HG03378 (cell line): Measurements from ENCODE around the gene GPRC5B.

Source experiments
- ATAC-seq: cut with Tn5 transposase; IDR thresholded peaks from one replicate; pipeline ENCODE4 v1.9.1; 2021; ENCODE audit warnings: mild to moderate bottlenecking, moderate library complexity; ENCODE audit not compliant: unreplicated experiment

The GPRC5B gene

DNA sequence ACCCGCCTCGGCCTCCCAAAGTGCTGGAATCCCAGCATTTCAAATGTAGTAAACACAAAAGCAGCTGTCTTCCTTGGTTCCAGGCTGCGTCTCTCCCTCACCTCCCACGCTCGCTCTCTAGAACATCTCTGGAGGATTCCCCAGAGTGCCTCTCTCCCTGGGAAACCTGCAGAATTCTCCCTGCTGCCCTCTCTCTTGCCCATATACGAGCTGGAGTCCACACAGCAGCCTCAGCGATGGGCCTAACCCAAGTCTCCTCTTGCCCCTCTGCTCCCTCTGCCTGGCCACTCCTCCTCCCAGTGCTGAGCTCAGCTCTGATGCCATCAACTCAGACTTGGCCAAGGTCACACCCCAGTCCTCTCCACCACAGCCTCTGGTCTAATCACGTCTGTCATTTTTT is 10.6 kb downstream of the GPRC5B start:
- ATAC-seq: no peak

- no peak for ATAC-seq
Measured at GRCh38 chr16:19872935-19873334, 11.7 kb downstream of the GPRC5B start.

DNA sequence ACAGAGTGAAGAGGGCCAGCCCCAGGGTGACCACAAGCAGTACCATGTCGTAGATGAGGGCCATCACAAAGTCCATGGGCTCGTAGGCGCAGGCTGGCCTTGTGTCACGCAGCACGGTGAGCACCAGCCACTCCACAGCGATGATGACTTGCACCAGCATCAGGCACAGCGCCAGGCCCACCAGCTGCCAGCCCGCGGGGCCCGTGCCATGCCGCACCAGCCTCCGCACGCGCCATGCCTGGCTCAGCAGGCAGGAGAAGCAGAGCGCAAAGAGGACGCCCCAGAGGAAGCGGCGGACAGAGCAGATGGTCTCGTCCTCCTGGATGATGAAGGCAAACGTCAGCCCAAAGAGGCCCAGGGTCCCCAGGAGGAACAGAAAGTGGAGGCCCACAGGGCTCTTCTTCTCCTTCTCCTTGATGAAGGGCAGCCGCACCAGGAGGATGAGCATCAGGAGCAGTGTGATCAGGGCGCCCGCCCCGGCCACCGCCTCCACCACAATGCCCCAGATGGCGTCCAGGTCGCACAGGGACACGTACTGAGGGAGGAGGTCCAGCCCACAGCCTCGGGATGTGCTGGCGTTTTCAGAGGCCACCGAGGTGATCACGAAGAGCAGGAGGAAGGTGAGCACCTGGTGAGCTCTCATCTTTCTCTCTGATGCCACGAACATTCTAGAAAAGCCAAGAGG is 12.3 kb downstream of the GPRC5B start:
- no peak for ATAC-seq

- ATAC-seq: no peak
Measured at GRCh38 chr16:19871721-19872120, 12.9 kb downstream of the GPRC5B start.

- no peak for ATAC-seq
Measured at GRCh38 chr16:19868421-19868820, 16.2 kb downstream of the GPRC5B start.

- ATAC-seq: no peak
Measured at GRCh38 chr16:19864566-19864965, 20.1 kb downstream of the GPRC5B start.

GRCh38 chr16:19863990-19864389 is 20.7 kb downstream of the GPRC5B start:
- no peak for ATAC-seq

DNA sequence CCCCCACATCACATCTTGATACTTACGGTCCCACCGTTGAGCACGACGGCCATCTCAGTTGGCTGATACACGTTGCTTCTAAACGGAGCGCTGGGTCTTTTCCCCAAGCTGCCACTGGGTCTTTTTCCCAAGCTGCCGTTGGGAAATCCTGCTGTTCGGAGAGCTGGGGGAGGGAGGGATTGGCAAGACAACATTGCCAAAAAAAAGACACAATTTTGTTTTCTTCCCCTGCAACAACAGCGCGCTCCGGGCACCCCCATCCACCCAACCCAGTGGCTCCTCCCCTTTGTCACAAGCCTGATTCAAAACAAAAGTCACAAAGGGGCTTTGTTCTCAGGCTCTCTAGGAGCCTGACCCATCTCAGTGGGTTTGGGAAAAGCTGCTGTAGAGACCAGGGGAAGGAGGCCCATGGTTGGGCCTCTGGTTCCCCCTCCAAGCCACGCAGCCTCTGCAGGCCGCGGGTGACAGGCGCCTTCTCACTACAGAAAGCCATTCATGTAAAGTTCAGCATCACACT is 22.8 kb downstream of the GPRC5B start:
- ATAC-seq: no peak

GRCh38 chr16:19861133-19861532 is 23.5 kb downstream of the GPRC5B start:
- ATAC-seq: no peak

DNA sequence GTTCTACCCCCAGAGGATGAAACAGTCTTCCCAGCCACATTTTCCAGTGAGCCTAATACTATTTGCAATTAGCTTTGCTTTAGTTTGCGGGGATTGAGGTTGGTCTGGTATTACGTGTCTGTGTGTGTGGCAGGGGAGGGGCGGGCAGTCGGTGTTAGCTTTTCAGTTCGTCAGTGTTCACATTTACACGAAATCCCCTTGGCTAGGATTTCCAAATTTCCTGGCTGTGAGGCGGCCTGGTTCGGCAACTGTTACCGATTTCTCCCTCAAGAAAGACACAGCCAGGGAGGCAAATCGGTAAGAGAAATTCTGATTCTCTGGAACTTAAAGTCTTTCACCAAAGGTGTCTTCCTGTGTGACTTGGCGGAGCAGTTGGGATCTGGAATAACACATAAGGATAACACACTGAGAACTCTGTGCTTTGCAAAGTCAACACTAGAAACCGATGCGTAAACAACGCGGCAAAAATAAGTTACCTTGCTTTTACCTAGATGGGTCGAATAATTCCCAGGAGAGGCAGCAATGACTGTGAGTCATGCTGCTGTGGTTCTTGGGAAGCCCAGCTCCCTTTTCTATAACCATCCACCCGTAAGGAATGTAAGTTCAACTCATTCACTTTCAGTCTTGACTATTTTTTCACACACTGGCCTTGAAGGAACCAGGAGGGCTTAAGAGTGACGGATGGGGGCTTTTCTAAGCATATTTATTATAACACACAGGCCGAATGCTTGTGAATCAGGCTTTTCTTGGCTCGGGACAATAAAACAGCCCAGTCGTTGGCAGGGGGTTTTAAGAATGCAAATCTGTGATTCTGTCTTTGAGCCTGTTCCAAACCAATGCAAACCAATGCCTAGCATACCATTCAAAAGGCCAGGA is 24.2 kb downstream of the GPRC5B start:
- no peak for ATAC-seq

GRCh38 chr16:19859603-19860002 is 25.0 kb downstream of the GPRC5B start:
- ATAC-seq: no peak

- ATAC-seq: no peak
Measured at GRCh38 chr16:19859166-19859565, 25.5 kb downstream of the GPRC5B start.

DNA sequence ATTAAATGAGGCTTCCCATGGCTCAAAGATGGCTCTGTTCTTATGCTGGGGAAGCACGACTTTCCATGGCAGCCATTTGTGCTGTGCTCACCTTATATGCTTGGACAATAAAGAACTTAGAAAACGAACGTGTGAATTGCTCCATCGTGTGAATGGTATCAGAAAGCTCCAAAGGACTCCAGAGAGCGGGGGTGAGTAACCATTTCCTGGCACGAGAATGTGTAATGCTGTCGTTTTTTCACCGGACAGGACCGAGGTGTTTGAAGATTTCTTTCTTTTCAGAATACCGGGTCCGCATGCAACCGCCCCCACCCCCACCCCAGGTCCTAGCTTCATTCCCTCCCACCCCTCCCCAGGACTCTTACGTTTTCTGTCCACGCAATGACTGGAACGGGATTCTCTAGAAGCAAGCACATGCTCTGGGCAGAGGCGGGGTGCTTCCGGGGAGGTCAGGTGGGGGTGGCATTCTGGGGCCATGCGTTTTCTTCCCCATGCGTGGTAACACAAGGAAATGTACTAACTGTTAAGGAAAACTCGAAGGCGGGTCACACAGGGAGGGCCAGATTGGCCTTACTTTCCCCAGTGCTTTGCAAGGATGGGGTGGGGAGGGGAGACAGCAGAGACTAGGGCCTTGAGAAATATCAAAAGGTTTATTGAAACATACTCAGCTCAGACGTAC is 26.2 kb downstream of the GPRC5B start:
- ATAC-seq: no peak

DNA sequence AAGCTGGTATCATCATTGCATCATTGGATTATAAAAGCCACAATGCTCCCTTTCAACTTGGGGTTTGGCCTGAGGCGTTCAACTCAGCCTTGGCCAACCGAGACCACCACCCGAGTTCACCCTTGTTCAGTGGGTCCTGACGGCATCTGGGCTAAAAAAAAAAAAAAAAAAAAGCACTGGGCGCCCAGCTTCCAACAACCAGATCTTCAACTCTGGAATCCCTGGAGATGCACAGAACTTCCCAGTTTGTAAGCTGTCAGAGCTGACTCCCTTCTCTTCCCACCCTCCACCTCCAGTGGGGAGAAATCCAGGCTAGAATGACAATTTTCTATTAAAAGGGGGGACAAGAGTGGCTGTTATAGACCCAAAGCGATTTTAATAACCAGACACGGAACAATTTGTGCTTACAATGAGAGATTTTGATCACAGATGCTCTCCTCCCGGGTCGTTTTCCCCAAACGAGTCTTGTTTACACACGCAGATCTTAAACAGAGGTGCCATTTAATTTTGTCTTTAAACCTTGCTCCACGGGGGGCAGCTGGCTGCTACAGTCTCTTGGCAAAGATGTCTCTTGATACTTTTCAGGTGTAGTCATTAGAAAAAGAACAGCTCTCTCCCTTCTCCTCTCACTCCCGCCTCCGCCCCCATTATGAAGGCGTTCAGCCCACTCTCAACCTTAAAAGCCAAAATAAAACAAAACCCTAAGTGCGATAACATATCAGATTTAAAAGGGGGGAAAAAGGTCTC is 26.9 kb downstream of the GPRC5B start:
- ATAC-seq: no peak

GRCh38 chr16:19856120-19856519 is 28.5 kb downstream of the GPRC5B start:
- ATAC-seq: no peak

- ATAC-seq: no peak
Measured at GRCh38 chr16:19854543-19854876, 30.1 kb downstream of the GPRC5B start.

GRCh38 chr16:19853742-19854542 is 30.7 kb downstream of the GPRC5B start:
- ATAC-seq: no peak

DNA sequence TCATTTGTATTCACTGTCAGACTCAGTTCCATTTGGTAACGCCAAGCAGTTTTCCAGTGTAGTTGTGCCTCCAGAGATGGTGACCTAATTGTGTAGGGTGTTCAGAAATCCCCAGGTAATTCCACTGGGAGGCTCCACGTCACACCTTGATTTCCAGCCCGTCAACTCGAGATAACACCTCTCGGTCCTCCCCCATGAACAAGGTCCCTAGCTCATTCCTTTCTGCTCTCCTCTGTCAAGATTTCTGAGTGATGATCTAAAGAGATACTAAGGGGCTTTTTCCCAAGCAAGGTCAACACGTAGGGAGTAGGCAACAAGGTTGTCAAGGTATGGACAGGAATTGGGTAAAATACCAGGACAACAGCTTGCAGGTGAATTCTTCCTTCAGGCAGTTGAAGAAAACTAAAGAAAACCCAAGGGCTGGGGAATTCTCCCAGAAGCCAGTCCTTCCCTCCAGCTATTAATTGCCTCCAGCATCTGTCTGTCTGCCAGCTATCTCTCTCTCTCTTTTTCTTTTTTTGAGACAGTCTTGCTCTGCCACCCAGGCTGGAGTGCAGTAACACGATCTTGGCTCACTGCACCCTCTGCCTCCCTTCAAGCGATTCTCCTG is 31.4 kb downstream of the GPRC5B start:
- ATAC-seq: no peak

DNA sequence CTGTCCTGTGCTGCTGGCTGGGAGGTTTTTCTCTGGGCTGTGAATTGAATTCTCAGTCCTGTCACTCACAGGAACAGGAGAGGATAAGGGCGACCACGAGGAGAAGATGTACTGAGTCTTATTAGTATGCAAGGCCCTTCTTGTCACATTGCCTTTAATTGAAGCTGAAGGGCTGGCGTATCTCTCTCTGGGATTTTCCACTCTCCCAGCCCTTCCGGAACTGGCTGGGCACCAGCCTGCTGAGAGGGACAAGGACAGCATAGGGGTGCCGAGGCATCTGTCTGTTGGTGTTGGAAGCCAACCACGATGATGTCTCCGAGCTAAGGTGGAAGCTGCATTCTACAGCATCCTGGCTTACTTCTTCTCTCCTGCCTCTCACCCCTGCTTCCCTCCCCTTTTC is 33.2 kb downstream of the GPRC5B start:
- no peak for ATAC-seq
